OCI-LY1 (cell line): Measurements from ENCODE around the gene ENO3.
"Not testable (repeated sequence)": the region's sequence is repeated elsewhere in the genome, so short reads cannot be mapped to it uniquely, and the experiment has no call there.

ENCODE experiments used
- H2AFZ ChIP-seq: fragments of 200-600 bp; sonication (generic), shearing (Covaris generic); 2 replicates; pipeline ENCODE4 v1.6.0; 2014; ENCODE audit warnings: antibody characterized with exemption, mild to moderate bottlenecking, low read length
- H3F3A ChIP-seq: fragments of 200-600 bp; sonication (generic), shearing (Covaris generic); 2 replicates; pipeline ENCODE4 v1.6.0; 2014; ENCODE audit warnings: mild to moderate bottlenecking, antibody characterized with exemption, low read length, moderate library complexity; ENCODE audit not compliant: insufficient read depth
- H3K27ac ChIP-seq: fragments of 200-600 bp; sonication (generic); 2 replicates; pipeline ENCODE4 v1.5.1; 2014; ENCODE audit warnings: low read length, mixed run types, mild to moderate bottlenecking, low read depth; ENCODE audit not compliant: poor library complexity, severe bottlenecking
- H3K27me3 ChIP-seq: fragments of 200-600 bp; sonication (generic); 2 replicates; pipeline ENCODE4 v1.6.0; 2014; ENCODE audit warnings: antibody characterized with exemption, mild to moderate bottlenecking, low read length, moderate library complexity; ENCODE audit not compliant: insufficient read depth
- H3K36me3 ChIP-seq: fragments of 200-600 bp; sonication (generic); 2 replicates; pipeline ENCODE4 v1.6.1; 2014; ENCODE audit warnings: mild to moderate bottlenecking, antibody characterized with exemption, low read length, moderate library complexity, mixed read lengths; ENCODE audit not compliant: insufficient read depth
- H3K4me1 ChIP-seq: fragments of 200-600 bp; sonication (generic); 2 replicates; pipeline ENCODE4 v1.5.1; 2014; ENCODE audit warnings: mild to moderate bottlenecking, low read length, moderate library complexity; ENCODE audit not compliant: insufficient read depth, severe bottlenecking
- H3K4me2 ChIP-seq: fragments of 200-600 bp; sonication (generic), shearing (Covaris generic); 2 replicates; pipeline ENCODE4 v1.6.1; 2014; ENCODE audit warnings: low read length
- H3K4me3 ChIP-seq: fragments of 200-600 bp; sonication (generic); 2 replicates; pipeline ENCODE4 v1.5.1; 2014; ENCODE audit warnings: low read length, low read depth, mild to moderate bottlenecking, mixed read lengths; ENCODE audit not compliant: poor library complexity, severe bottlenecking
- H3K79me2 ChIP-seq: fragments of 200-600 bp; shearing (Covaris generic); 2 replicates; pipeline ENCODE4 v1.6.1; 2016; ENCODE audit warnings: mixed run types, low read length, mixed read lengths; ENCODE audit not compliant: insufficient read depth
- H3K9ac ChIP-seq: fragments of 200-600 bp; sonication (generic), shearing (Covaris generic); 2 replicates; pipeline ENCODE4 v1.6.1; 2014; ENCODE audit warnings: mild to moderate bottlenecking, low read length, mixed read lengths
- H3K9me2 ChIP-seq: fragments of 200-600 bp; sonication (generic), shearing (Covaris generic); 2 replicates; pipeline ENCODE4 v1.6.1; 2014; ENCODE audit warnings: low read depth, mild to moderate bottlenecking, low read length, mixed read lengths
- H3K9me3 ChIP-seq: fragments of 200-600 bp; shearing (Covaris generic); 2 replicates; pipeline ENCODE4 v1.6.1; 2014; ENCODE audit warnings: low read length, mixed read lengths
- H4K20me1 ChIP-seq: fragments of 200-600 bp; sonication (generic), shearing (Covaris generic); 2 replicates; pipeline ENCODE4 v1.6.0; 2016; ENCODE audit warnings: mild to moderate bottlenecking, low read length; ENCODE audit not compliant: insufficient read depth
- EZH2 ChIP-seq: fragments of 200-600 bp; sonication (generic), shearing (Covaris generic); IDR thresholded peaks from 2 replicates; pipeline ENCODE4 v1.8.0; 2017; ENCODE audit warnings: borderline replicate concordance, mixed run types, mild to moderate bottlenecking, antibody characterized with exemption, low read length, moderate library complexity, mixed read lengths
- TF ChIP-seq, protein P1 (sequence below): fragments of 200-600 bp; sonication (generic), shearing (Covaris generic); IDR thresholded peaks from 2 replicates; pipeline ENCODE4 v1.5.1; 2017; ENCODE audit warnings: mild to moderate bottlenecking, antibody characterized with exemption, low read length, moderate library complexity, mixed read lengths

ENO3 gene

GRCh38 chr17:4908711-4909496 lies 42.0 kb upstream of the ENO3 start:
- Histone ChIP-seq H3K79me2 (no peaks in the 10 kb centered on the region), H3K9ac (no peak overlapping the region), H4K20me1 (no peaks in the 10 kb centered on the region), H3K4me1 (no peaks in the 10 kb centered on the region), H3K4me2 (no peak overlapping the region), H3F3A (no peaks in the 10 kb centered on the region), H3K9me3 (no peaks in the 10 kb centered on the region), H2AFZ (no peak overlapping the region), H3K36me3 (no peaks in the 10 kb centered on the region), H3K27me3 (no peaks in the 10 kb centered on the region), H3K4me3 (no peak overlapping the region), H3K27ac (no peak overlapping the region), H3K9me2 (no peaks in the 10 kb centered on the region)
- TF ChIP-seq, protein P1, sequence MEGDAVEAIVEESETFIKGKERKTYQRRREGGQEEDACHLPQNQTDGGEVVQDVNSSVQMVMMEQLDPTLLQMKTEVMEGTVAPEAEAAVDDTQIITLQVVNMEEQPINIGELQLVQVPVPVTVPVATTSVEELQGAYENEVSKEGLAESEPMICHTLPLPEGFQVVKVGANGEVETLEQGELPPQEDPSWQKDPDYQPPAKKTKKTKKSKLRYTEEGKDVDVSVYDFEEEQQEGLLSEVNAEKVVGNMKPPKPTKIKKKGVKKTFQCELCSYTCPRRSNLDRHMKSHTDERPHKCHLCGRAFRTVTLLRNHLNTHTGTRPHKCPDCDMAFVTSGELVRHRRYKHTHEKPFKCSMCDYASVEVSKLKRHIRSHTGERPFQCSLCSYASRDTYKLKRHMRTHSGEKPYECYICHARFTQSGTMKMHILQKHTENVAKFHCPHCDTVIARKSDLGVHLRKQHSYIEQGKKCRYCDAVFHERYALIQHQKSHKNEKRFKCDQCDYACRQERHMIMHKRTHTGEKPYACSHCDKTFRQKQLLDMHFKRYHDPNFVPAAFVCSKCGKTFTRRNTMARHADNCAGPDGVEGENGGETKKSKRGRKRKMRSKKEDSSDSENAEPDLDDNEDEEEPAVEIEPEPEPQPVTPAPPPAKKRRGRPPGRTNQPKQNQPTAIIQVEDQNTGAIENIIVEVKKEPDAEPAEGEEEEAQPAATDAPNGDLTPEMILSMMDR, result peak; percentile 70
- TF ChIP-seq EZH2, result no peak

GRCh38 chr17:4913994-4914393 lies 36.9 kb upstream of the ENO3 start:
- Histone ChIP-seq H3K9me3 (no peaks in the 10 kb centered on the region), H3K36me3 (no peaks in the 10 kb centered on the region), H2AFZ (no peak overlapping the region), H3K79me2 (no peaks in the 10 kb centered on the region), H3K4me1 (no peaks in the 10 kb centered on the region), H3F3A (no peaks in the 10 kb centered on the region), H3K4me3 (no peak overlapping the region), H3K9ac (no peak overlapping the region), H4K20me1 (no peaks in the 10 kb centered on the region), H3K9me2 (no peaks in the 10 kb centered on the region), H3K4me2 (no peak overlapping the region), H3K27me3 (no peaks in the 10 kb centered on the region), H3K27ac (no peak overlapping the region)
- TF ChIP-seq, protein P1, result no peak
- TF ChIP-seq EZH2, result no peak

GRCh38 chr17:4914551-4914950 lies 36.4 kb upstream of the ENO3 start:
- H3K4me2 ChIP-seq, H3K9me2 ChIP-seq, H3K27ac ChIP-seq, H3K79me2 ChIP-seq, H2AFZ ChIP-seq, H3K36me3 ChIP-seq, H4K20me1 ChIP-seq, H3K4me3 ChIP-seq, H3K27me3 ChIP-seq, H3K4me1 ChIP-seq, H3K9me3 ChIP-seq, H3F3A ChIP-seq, H3K9ac ChIP-seq: not testable (repeated sequence)

DNA sequence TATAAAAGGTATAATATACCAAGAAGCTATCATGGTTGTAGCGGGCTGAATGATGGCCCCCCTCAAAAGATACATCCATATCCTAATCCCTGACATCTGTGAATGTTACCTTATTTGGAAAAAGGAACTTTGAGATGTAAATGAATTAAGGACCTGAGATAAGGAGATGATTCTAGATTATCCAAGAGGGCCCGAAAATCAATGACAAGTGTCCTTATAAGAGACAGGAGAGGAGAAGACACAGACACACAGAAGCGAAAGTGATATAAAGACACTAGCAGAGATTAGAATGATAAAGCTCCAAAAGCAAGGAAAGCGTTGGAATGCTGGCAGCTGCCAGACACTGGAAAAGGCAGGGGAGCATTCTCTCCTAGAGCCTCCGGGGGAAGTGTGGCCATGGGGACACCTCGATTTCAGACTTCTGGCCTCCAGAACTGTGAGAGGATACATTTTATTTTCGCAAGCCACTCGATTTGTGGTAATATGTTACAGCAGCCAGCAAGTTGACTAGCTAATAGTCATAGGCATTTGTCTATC lies 31.3 kb upstream of the ENO3 start:
- TF ChIP-seq EZH2, result no peak
- H3K27ac ChIP-seq, result no peak overlapping the region
- H3K27me3 ChIP-seq, result no peaks in the 10 kb centered on the region
- H3K79me2 ChIP-seq, result no peaks in the 10 kb centered on the region
- no peaks in the 10 kb centered on the region for H4K20me1 ChIP-seq
- no peak overlapping the region for H3K4me2 ChIP-seq
- no peaks in the 10 kb centered on the region for H3K9me3 ChIP-seq
- no peaks in the 10 kb centered on the region for H3K4me1 ChIP-seq
- H3K4me3 ChIP-seq, result no peak overlapping the region
- H3K9me2 ChIP-seq, result no peaks in the 10 kb centered on the region
- H2AFZ ChIP-seq, result no peak overlapping the region
- H3K36me3 ChIP-seq, result no peaks in the 10 kb centered on the region
- no peak overlapping the region for H3K9ac ChIP-seq
- no peaks in the 10 kb centered on the region for H3F3A ChIP-seq
